Dendritic cell treated with granulocyte-macrophage colony-stimulating factor and Interleukin-4, amounts not matched to agents 40 ng/mL and 50 ng/mL, for 4 days (primary cell): ENCODE data around the gene CATSPER2.
"Not testable (repeated sequence)": the region's sequence is repeated elsewhere in the genome, so short reads cannot be mapped to it uniquely, and the experiment has no call there.

Experiments
- H3K27ac Mint-ChIP-seq: one replicate; pipeline ENCODE4 v1.8.0; 2022; ENCODE audit warnings: mild to moderate bottlenecking, mixed read lengths
- H3K27me3 Mint-ChIP-seq: one replicate; pipeline ENCODE4 v1.8.0; 2022; ENCODE audit warnings: mild to moderate bottlenecking, mixed read lengths
- H3K36me3 Mint-ChIP-seq: one replicate; pipeline ENCODE4 v1.8.0; 2022; ENCODE audit warnings: low read depth, mixed read lengths
- H3K4me1 Mint-ChIP-seq: one replicate; pipeline ENCODE4 v1.8.0; 2022; ENCODE audit warnings: low read depth, mixed read lengths
- H3K4me3 Mint-ChIP-seq: one replicate; pipeline ENCODE4 v1.8.0; 2022; ENCODE audit warnings: mild to moderate bottlenecking, moderate library complexity, mixed read lengths
- H3K9me3 Mint-ChIP-seq: one replicate; pipeline ENCODE4 v1.8.0; 2022; ENCODE audit warnings: mixed read lengths
- intact Hi-C: fragments of 100-400 bp; cut with micrococcal nuclease; formaldehyde crosslinking; loops from one replicate; pipeline ENCODE4 v1.15.0; 2022

Gene CATSPER2

DNA sequence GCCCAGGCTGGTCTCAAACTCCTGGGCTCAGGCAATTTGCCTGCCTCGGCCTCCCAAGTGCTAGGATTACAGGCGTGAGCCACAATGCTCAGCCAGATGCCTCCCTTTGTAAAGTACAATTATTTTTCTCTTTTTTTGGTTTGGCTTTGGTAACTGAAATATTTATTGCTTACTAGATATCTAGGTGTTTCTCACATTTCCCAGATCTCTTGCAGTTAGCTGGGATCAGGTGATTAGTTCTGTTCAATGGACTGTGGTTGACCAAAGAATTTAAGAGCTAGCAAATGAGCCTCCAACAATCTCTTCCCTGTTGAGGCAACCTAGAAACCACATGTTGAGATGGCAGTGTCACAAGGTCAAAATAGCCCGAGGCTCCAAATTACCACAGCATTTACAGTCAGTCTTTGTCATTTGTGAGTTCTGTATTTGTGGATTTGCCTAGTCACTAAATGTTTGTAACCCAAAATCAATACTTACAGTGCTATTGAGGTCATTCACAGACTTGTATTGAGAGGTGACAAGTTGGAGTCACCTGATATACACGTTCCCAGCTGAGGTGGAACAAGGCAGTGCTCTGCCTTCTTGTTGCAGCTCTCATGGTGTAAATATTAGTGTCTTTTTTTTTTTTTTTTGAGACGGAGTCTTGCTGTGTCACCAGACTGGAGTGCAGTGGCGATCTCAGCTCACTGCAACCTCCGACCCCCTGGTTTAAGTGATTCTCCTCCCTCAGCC lies 26.4 kb downstream of the CATSPER2 start:
- H3K36me3 Mint-ChIP-seq, H3K4me1 Mint-ChIP-seq, H3K27ac Mint-ChIP-seq, intact Hi-C loops, H3K4me3 Mint-ChIP-seq, H3K27me3 Mint-ChIP-seq, H3K9me3 Mint-ChIP-seq: not testable (repeated sequence)

DNA sequence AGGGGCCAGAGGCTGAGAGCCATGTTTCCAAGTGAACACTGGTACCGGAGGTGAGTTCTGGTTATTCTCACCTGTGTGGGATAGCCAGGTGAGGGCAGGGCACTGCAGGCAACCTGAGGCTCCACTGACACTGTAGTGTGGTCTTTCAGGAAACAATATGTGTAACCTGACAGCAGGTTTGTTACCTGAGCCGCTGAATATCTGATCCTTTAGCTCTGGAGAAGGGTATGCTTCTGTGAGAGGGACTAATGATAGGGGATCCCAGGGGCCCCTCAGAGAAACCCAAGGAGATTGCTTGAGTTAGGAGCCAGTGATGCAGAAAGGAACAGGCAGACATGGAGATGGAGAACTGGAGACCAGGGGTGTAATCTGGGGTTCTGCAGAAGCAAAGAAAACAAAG lies 29.9 kb downstream of the CATSPER2 start, which contains the start of gene STRC:
STRC (minus strand) TSS at position 101 of the 400 bp plus-strand sequence; CDS start at position 23, 78 bp downstream.
- H3K27ac Mint-ChIP-seq, H3K27me3 Mint-ChIP-seq, H3K9me3 Mint-ChIP-seq, H3K4me1 Mint-ChIP-seq, H3K36me3 Mint-ChIP-seq, H3K4me3 Mint-ChIP-seq, intact Hi-C loops: not testable (repeated sequence)

DNA sequence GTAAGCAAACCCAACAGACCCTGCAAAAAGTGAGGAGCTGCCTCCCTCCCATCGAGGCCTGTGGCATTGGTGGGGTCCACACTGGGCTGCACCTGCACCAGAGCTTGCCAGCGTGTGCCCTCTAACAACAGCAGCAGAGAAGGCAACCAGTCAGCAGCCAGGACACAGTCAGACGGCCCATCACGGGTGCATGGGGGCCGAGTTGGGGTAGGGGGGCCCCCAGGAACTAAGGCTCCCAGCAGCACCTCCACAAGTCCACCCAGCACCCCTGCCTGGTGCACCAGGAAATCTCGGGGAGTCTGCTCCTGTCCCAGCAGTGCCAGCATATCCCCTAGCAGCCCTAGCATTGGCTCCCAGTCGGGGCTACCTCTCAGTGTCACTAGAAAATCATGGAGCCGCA lies 30.9 kb downstream of the CATSPER2 start:
- H3K4me1 Mint-ChIP-seq, H3K36me3 Mint-ChIP-seq, H3K27ac Mint-ChIP-seq, H3K27me3 Mint-ChIP-seq, H3K9me3 Mint-ChIP-seq, intact Hi-C loops, H3K4me3 Mint-ChIP-seq: not testable (repeated sequence)

DNA sequence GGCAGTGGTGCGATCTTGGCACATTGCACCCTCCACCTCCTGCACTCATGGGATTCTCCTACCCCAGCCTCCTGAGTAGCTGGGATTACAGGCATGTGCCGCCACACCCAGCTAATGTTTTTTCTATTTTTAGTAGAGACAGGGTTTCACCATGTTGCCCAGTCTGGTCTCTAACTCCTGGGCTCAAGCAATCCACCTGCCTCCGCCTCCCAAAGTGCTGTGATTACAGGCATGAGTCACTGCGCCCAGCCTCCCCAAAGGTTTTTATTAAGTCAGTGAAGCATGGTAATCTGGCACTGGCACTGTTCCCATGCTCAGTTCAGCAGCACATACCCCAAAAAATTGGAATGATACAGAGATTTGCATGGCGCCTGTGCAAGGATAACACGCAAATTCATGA lies 46.4 kb downstream of the CATSPER2 start:
- H3K36me3 Mint-ChIP-seq, H3K4me3 Mint-ChIP-seq, intact Hi-C loops, H3K27ac Mint-ChIP-seq, H3K4me1 Mint-ChIP-seq, H3K9me3 Mint-ChIP-seq: not testable (repeated sequence)
- H3K27me3 Mint-ChIP-seq, result peaks cover 16% of the 10 kb centered on the region

DNA sequence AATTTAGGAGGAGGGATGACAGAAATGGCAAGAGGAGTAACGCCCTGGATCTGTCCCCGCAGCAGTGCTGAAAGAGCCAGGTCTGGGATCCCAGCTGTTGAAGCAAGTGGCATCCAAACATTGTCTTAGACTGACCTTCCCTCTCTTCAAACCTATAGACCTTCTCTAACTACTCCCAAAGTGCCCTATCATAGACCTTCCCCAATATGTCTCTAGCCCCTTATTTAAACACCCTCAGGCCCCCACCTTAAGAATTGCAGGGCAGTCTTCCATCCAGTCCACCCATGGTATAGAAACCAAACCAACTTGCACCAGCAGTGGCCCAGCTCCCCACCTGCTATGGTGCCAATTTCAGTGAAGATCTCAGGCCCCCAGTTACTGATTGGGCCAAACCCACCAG lies 48.4 kb downstream of the CATSPER2 start:
- H3K4me3 Mint-ChIP-seq, intact Hi-C loops, H3K4me1 Mint-ChIP-seq, H3K27ac Mint-ChIP-seq, H3K9me3 Mint-ChIP-seq, H3K36me3 Mint-ChIP-seq: not testable (repeated sequence)
- peaks cover 20% of the 10 kb centered on the region for H3K27me3 Mint-ChIP-seq

DNA sequence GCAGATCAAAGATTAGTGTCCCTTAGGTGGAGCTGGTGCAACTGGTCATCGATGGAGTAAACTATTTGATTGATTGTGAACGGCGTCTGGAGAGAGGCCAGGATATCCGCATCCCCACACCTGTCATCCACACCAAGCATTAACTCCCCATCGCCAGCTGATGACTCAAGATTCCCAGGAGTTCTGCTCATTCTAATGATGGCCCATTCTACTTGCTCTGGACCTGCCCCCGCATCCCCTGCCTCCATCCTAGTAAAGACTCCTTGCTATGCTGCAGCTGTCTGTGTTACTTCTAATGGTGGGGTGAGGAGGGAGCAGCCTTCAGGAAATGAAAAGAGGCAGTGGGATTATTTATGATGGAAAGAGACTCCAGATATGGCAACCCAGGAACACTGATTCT lies 49.5 kb downstream of the CATSPER2 start:
- H3K4me3 Mint-ChIP-seq, H3K36me3 Mint-ChIP-seq, H3K4me1 Mint-ChIP-seq, H3K9me3 Mint-ChIP-seq, intact Hi-C loops, H3K27ac Mint-ChIP-seq: not testable (repeated sequence)
- peaks cover 16% of the 10 kb centered on the region for H3K27me3 Mint-ChIP-seq

DNA sequence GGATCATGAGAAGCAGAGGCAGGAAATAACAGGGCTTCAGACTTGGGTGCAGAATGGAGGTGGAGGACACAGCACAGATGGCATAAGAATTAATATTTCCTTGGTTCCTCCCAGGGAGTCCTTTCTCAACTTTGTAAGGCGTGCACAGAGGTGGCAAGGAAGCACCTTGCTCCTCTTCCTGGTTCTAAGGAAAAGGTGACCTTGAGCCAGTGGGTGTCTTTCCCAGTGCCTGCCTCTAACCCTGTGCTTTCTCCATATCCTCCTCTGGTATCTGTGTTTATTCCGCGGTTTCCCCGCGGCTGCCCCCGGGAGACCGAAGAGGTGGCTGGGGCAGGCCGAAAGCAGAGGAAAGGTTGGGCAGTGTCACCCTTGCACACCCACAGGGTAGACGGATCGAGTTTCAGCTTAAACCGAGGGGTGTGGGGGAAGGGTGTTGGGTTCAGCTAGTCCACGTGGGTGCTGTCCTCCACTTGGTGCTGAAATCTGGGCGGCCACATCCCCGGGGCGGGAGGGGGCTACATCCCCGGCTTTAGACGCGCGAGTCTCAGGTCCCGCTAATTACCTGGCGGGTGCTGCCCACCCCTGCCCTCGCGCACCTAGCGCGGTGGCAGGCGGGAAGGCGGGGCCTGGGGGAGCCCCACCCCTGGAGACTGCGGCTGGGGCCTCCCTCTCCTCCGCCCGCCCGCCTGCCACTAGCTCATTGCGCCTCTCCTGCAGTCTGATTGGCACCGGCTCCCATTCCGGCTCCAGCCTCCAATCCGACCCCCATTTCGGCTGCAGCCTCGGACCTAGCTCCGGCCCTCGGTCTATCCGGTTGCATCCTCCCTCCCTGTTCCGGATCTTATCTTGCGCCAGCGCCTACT lies 55.1 kb downstream of the CATSPER2 start, which contains the start of gene CKMT1B:
CKMT1B (plus strand) TSS at position 700 of the 863 bp plus-strand sequence. CDS start 192 bp downstream, outside the sequence.
- H3K36me3 Mint-ChIP-seq, H3K4me3 Mint-ChIP-seq, H3K9me3 Mint-ChIP-seq, H3K27me3 Mint-ChIP-seq, intact Hi-C loops, H3K27ac Mint-ChIP-seq, H3K4me1 Mint-ChIP-seq: not testable (repeated sequence)

DNA sequence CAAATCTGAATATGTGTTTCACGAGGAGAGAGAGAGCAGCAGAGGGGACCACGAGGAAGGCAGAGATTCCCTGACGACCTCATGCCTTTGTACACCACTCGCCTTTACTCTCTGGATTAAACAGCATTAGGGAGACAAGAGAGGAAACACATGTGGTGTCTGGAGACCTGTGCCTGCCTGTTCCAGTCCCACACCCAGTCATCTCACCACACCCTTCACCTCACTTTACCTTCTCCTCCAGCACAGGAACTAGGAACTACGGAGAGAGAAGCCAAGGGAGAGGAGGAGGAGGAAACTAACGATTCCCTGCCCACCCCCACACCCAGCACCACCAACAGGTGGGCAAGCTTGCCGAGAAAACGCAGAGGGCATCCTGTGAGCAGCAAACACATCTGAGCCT lies 55.8 kb downstream of the CATSPER2 start:
- H3K4me1 Mint-ChIP-seq, H3K4me3 Mint-ChIP-seq, H3K36me3 Mint-ChIP-seq, H3K27me3 Mint-ChIP-seq, intact Hi-C loops, H3K27ac Mint-ChIP-seq, H3K9me3 Mint-ChIP-seq: not testable (repeated sequence)

DNA sequence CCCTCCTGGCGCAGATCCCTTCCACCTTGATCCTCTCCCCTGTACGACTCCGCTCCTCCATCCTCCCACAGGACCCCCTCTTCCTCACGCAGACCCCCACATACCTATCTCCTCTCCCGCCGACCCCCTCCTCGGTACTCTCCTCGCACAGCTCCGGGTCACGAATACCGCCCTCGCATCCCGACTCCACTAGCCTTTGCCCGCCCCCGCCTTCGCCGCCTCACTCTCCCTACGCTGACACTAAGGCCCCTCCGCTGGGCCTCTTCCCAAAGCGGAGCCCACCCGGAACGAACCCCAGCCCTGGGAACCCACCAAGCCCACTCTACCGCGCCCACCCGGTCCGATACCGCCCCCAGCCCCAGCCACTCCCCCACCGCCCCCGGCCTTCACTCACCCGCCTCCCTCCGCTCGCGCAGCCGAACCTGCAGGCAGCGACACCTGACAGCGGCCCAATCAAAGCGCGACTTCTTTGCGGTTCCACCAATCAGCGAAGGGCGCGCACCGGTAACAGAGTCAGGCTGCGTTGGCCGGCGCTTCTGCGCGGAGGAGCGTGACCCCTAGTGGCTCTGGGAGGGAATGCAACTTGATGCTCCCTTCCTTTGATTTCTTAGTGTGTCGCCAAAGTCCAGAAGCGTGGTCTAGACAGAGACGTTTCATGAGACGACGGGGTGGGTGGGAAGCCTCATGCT lies 58.7 kb downstream of the CATSPER2 start, which contains the start of gene PPIP5K1:
PPIP5K1 (minus strand) TSS at position 431 of the 689 bp plus-strand sequence. CDS start 5,704 bp downstream, outside the sequence.
- intact Hi-C loops, H3K4me1 Mint-ChIP-seq, H3K27ac Mint-ChIP-seq, H3K27me3 Mint-ChIP-seq, H3K9me3 Mint-ChIP-seq, H3K4me3 Mint-ChIP-seq, H3K36me3 Mint-ChIP-seq: not testable (repeated sequence)
